SK-N-SH treated with all-trans-retinoic acid at 6 μM for 48 hours (cell line): ENCODE data around the gene DOK4.
"Not testable (repeated sequence)": the region's sequence is repeated elsewhere in the genome, so short reads cannot be mapped to it uniquely, and the experiment has no call there.

Source experiments
- PATZ1 ChIP-seq: fragments of 250-450 bp; sonication (Bioruptor Pico); IDR thresholded peaks from 2 replicates; pipeline ENCODE4 v1.8.0; 2020; ENCODE audit warnings: mild to moderate bottlenecking, moderate library complexity, borderline replicate concordance
- SNAI2 ChIP-seq: fragments of 250-450 bp; sonication (Bioruptor Pico); IDR thresholded peaks from 2 replicates; pipeline ENCODE4 v1.5.0; 2020; ENCODE audit warnings: mild to moderate bottlenecking, moderate library complexity
- TOX ChIP-seq: fragments of 250-450 bp; sonication (Bioruptor Pico); IDR thresholded peaks from 2 replicates; pipeline ENCODE4 v1.8.0; 2021; ENCODE audit warnings: mild to moderate bottlenecking, moderate library complexity, borderline replicate concordance
- ZC3H10 ChIP-seq: fragments of 250-450 bp; sonication (Bioruptor Pico); IDR thresholded peaks from 2 replicates; pipeline ENCODE4 v1.5.1; 2021; ENCODE audit warnings: mild to moderate bottlenecking, moderate library complexity
- ZFP3 ChIP-seq: fragments of 250-450 bp; sonication (Bioruptor Pico); IDR thresholded peaks from 2 replicates; pipeline ENCODE4 v1.5.0; 2020; ENCODE audit warnings: mild to moderate bottlenecking, moderate library complexity

- TF ChIP-seq TOX; ZFP3 (CRISPR knock-in tag); ZC3H10 (CRISPR knock-in tag); SNAI2; PATZ1 (CRISPR knock-in tag): not testable (repeated sequence)
These were observed 45.7 kb downstream of the DOK4 start for GRCh38 chr16:57440551-57440950.
